GM23248 (cell line): ENCODE results near the gene S1PR1. TPM values are rescaled to one million over a fixed set of nuclear protein-coding genes. Genes with fewer than 3 reads are reported as not detected.

Source experiments
- DNase-seq: peaks from one replicate; pipeline ENCODE4 v3.0.0-alpha.2; 2015
- H2AFZ ChIP-seq: fragments of 200-600 bp; sonication (generic); 2 replicates; pipeline ENCODE4 v1.6.1; 2016; ENCODE audit warnings: antibody characterized with exemption
- H3F3A ChIP-seq: fragments of 200-600 bp; sonication (generic); 2 replicates; pipeline ENCODE4 v1.6.1; 2016; ENCODE audit warnings: mild to moderate bottlenecking, antibody characterized with exemption, mixed run types; ENCODE audit not compliant: insufficient read depth
- H3K27ac ChIP-seq: fragments of 200-600 bp; sonication (generic); 2 replicates; pipeline ENCODE4 v1.5.1; 2016; ENCODE audit warnings: mild to moderate bottlenecking
- H3K27me3 ChIP-seq: fragments of 200-600 bp; sonication (generic); replicated peaks from 2 replicates; pipeline ENCODE4 v1.6.1; 2016; ENCODE audit warnings: mild to moderate bottlenecking; ENCODE audit not compliant: insufficient read depth
- H3K36me3 ChIP-seq: fragments of 200-600 bp; sonication (generic); 2 replicates; pipeline ENCODE4 v1.6.1; 2016; ENCODE audit warnings: low read depth, mild to moderate bottlenecking
- H3K4me1 ChIP-seq: fragments of 200-600 bp; sonication (generic); 2 replicates; pipeline ENCODE4 v1.6.1; 2016; ENCODE audit warnings: mild to moderate bottlenecking; ENCODE audit not compliant: insufficient read depth
- H3K4me2 ChIP-seq: fragments of 200-600 bp; sonication (generic); one replicate; pipeline ENCODE4 v1.6.1; 2016; ENCODE audit warnings: mild to moderate bottlenecking; ENCODE audit not compliant: unreplicated experiment
- H3K4me3 ChIP-seq: fragments of 200-600 bp; sonication (generic); 2 replicates; pipeline ENCODE4 v1.5.1; 2016; ENCODE audit warnings: mild to moderate bottlenecking
- H3K79me2 ChIP-seq: fragments of 200-600 bp; sonication (generic); 2 replicates; pipeline ENCODE4 v1.6.1; 2016; ENCODE audit warnings: mild to moderate bottlenecking; ENCODE audit not compliant: insufficient read depth
- H3K9ac ChIP-seq: fragments of 200-600 bp; sonication (generic); 2 replicates; pipeline ENCODE4 v1.6.1; 2016; ENCODE audit warnings: mild to moderate bottlenecking
- H3K9me2 ChIP-seq: fragments of 200-600 bp; sonication (generic); 2 replicates; pipeline ENCODE4 v1.6.1; 2016; ENCODE audit warnings: mixed run types, mild to moderate bottlenecking, moderate library complexity; ENCODE audit not compliant: insufficient read depth
- H3K9me3 ChIP-seq: fragments of 200-600 bp; sonication (generic); one replicate; pipeline ENCODE4 v1.6.1; 2017; ENCODE audit warnings: low read depth
- H4K20me1 ChIP-seq: fragments of 200-600 bp; sonication (generic); 2 replicates; pipeline ENCODE4 v1.6.0; 2016; ENCODE audit not compliant: insufficient read depth
- EZH2 ChIP-seq: fragments of 200-600 bp; sonication (generic); IDR thresholded peaks from 2 replicates; pipeline ENCODE4 v1.6.1; 2018; ENCODE audit warnings: antibody characterized with exemption, mild to moderate bottlenecking; ENCODE audit not compliant: insufficient read depth, poor library complexity, severe bottlenecking
- EZH2phosphoT487 ChIP-seq: fragments of 200-600 bp; sonication (generic); IDR thresholded peaks from 2 replicates; pipeline ENCODE4 v1.6.1; 2018; ENCODE audit warnings: antibody characterized with exemption, moderate library complexity, mild to moderate bottlenecking, low read depth; ENCODE audit not compliant: insufficient read depth
- WGBS, 2 experiments: methylation state at CpG; one replicate each; pipeline ENCODE4 v1.1.6; 2015 to 2017; ENCODE audit warnings: low lambda C conversion rate in 2 of 2, low coverage in 1 of 2; ENCODE audit errors: missing lambda C conversion rate in 2 of 2; 5-methylcytosine and 5-hydroxymethylcytosine counted together
- in situ Hi-C: fragments of 300-500 bp; cut with MboI; formaldehyde crosslinking; loops from 2 replicates; pipeline ENCODE4 v1.15.0; 2020
- polyA plus RNA-seq: library from polyadenylated mRNA; unstranded; fragments of >200 nt; fragmentation: Nextera tagmentation; extraction: Ambion mirVana; gene quantifications from 2 replicates; pipeline ENCODE4 v1.2.1, GENCODE V29; 2016
- total RNA-seq: library from RNA; depleted of rRNA; stranded (reverse); fragments of >200 nt; shearing (Covaris generic); gene quantifications from 2 replicates; pipeline ENCODE4 v1.2.3, GENCODE V29; 2014

S1PR1 gene
- total and polyA plus RNA-seq, 2 experiments from 2014 or later, result 44.3 to 48.5 TPM

DNA sequence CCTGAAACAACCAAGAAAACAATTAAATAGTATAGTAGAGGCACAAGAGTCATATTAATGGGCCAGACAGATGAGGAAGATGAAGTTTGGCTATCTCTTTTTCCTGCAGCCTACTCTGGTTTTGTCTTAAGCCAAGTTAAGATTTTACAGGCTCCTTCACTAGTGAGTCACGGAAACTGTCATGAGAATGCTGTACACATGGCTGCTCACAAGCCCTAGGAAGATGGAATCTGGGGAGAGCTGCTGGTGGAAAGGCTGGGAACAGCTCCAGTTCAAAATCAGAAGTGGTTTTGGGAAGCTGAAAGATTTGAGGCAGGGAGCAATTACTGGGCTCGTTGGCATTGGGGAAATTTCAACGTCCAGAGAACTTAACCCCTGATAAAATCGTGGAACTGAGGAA lies 46.4 kb upstream of the S1PR1 start:
- Histone ChIP-seq H4K20me1 (no peaks in the 10 kb centered on the region), H3K9ac (no peak overlapping the region), H3K4me3 (no peak overlapping the region), H2AFZ (no peak overlapping the region), H3K4me1 (peaks cover 19% of the 10 kb centered on the region), H3K36me3 (no peaks in the 10 kb centered on the region), H3K9me3 (no peaks in the 10 kb centered on the region), H3K27ac (no peak overlapping the region), H3K79me2 (no peaks in the 10 kb centered on the region), H3K4me2 (no peak overlapping the region), H3K9me2 (no peaks in the 10 kb centered on the region), H3K27me3 (no peaks in the 10 kb centered on the region), H3F3A (no peaks in the 10 kb centered on the region; the same call in 1 of the 2 replicates)
- peak; percentile 51 for DNase-seq
- in situ Hi-C loops, result no loop called here
- WGBS, 2 experiments, result 65 to 69% methylated on average over 4 of the region's 4 CpGs
- TF ChIP-seq EZH2 (no peak), EZH2phosphoT487 (no peak)

GRCh38 chr1:101191049-101191448 lies 45.8 kb upstream of the S1PR1 start:
- Histone ChIP-seq H3K27ac (no peak overlapping the region), H2AFZ (no peak overlapping the region)
- no peak for TF ChIP-seq EZH2
- TF ChIP-seq EZH2phosphoT487, result no peak

GRCh38 chr1:101193733-101194169 lies 43.1 kb upstream of the S1PR1 start:
- no peak overlapping the region for H2AFZ ChIP-seq
- no peak overlapping the region for H3K9ac ChIP-seq
- no peaks in the 10 kb centered on the region for H3K79me2 ChIP-seq
- no peak overlapping the region for H3K4me2 ChIP-seq
- no peak overlapping the region for H3K4me3 ChIP-seq
- TF ChIP-seq EZH2 (no peak), EZH2phosphoT487 (no peak)
- DNase-seq, result peak; percentile 47
- no peaks in the 10 kb centered on the region for H3K9me2 ChIP-seq
- in situ Hi-C loops, result no loop called here
- H3K36me3 ChIP-seq, result no peaks in the 10 kb centered on the region
- H3K9me3 ChIP-seq, result no peaks in the 10 kb centered on the region
- 79 to 88% methylated on average over 4 of the region's 4 CpGs for WGBS, 2 experiments
- no peak overlapping the region for H3K27ac ChIP-seq
- no peaks in the 10 kb centered on the region for H3F3A ChIP-seq
- H3K27me3 ChIP-seq, result no peaks in the 10 kb centered on the region
- H3K4me1 ChIP-seq, result 0 out of 2 replicates have a peak, but pooled peaks cover under 1% of the 10 kb centered on the region
- no peaks in the 10 kb centered on the region for H4K20me1 ChIP-seq

More at GRCh38 chr1:101191049-101191448, 45.8 kb upstream of the S1PR1 start:
- H3K4me3 ChIP-seq, result no peak overlapping the region
- H3K4me1 ChIP-seq, result peaks cover 13% of the 10 kb centered on the region; the same call in 1 of the 2 replicates
- H4K20me1 ChIP-seq, result no peaks in the 10 kb centered on the region
- in situ Hi-C loops, result no loop called here
- no peaks in the 10 kb centered on the region for H3K9me2 ChIP-seq
- no peaks in the 10 kb centered on the region for H3K79me2 ChIP-seq
- H3K4me2 ChIP-seq, result no peak overlapping the region
- H3K9me3 ChIP-seq, result no peaks in the 10 kb centered on the region
- no peak overlapping the region for H3K9ac ChIP-seq
- no peaks in the 10 kb centered on the region; the same call in 1 of the 2 replicates for H3F3A ChIP-seq
- no peaks in the 10 kb centered on the region for H3K27me3 ChIP-seq
- H3K36me3 ChIP-seq, result no peaks in the 10 kb centered on the region
- no peak for DNase-seq

DNA sequence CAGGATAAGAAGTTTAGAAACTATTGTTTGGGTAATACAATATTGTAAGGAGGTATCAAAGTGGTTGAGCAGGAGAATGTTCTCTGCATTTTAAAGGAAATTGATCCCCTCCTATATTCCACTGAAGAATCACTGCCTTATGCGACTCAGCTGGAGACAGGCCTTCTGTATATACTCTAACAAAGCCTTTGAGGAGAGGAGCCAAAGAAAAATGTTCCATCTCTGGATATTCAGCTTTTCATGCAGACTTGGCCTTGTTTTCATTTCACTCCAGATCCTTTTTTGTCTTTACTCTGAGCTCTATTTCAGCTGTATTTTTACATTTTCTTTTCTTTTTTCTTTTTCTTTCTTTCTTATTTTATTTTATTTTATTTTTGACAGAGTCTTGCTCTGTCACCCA lies 42.1 kb upstream of the S1PR1 start:
- Histone ChIP-seq H3K36me3 (no peaks in the 10 kb centered on the region), H3K27ac (no peak overlapping the region), H2AFZ (no peak overlapping the region), H3K4me3 (no peak overlapping the region), H3K9me2 (no peaks in the 10 kb centered on the region), H3F3A (no peaks in the 10 kb centered on the region), H3K27me3 (no peaks in the 10 kb centered on the region), H3K4me2 (no peak overlapping the region), H3K9me3 (no peaks in the 10 kb centered on the region), H3K79me2 (no peaks in the 10 kb centered on the region), H4K20me1 (no peaks in the 10 kb centered on the region), H3K4me1 (peaks cover 9% of the 10 kb centered on the region), H3K9ac (no peak overlapping the region)
- TF ChIP-seq EZH2phosphoT487, result no peak
- TF ChIP-seq EZH2, result no peak
- in situ Hi-C loops, result no loop called here
- 50 to 59% methylated on average over 1 of the region's 1 CpG for WGBS, 2 experiments
- DNase-seq, result no peak

DNA sequence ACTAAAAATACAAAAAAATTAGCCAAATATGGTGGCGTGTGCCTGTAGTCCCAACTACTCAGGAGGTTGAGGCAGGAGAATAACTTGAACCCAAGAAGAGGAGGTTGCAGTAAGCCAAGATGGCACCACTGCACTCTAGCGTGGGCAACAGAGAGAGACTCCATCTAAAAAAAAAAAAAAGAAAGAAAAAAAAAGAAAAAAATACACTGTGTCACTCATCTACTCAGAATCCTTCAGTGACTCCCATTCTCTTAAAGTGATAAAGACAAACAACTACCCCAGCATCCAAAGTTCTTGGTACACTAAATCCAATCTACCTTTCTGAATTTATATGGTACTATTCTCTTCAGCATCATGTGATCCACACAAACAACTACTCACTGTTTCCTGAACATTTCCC lies 40.2 kb upstream of the S1PR1 start:
- Histone ChIP-seq H3K4me2 (no peak overlapping the region), H4K20me1 (no peaks in the 10 kb centered on the region), H3K4me3 (no peak overlapping the region), H3K4me1 (peaks cover 27% of the 10 kb centered on the region), H3K9me3 (no peaks in the 10 kb centered on the region), H3K27me3 (no peaks in the 10 kb centered on the region), H3K36me3 (no peaks in the 10 kb centered on the region), H3K9ac (no peak overlapping the region), H3K27ac (no peak overlapping the region), H3K9me2 (no peaks in the 10 kb centered on the region), H2AFZ (no peak overlapping the region), H3K79me2 (no peaks in the 10 kb centered on the region), H3F3A (0 out of 2 replicates have a peak, but pooled peaks cover 3% of the 10 kb centered on the region)
- in situ Hi-C loops, result no loop called here
- DNase-seq, result no peak
- no peak for TF ChIP-seq EZH2
- TF ChIP-seq EZH2phosphoT487, result no peak
- WGBS, 2 experiments, result 88 to 100% methylated on average over 2 of the region's 2 CpGs
